KMS-11 (cell line): ENCODE data around the gene HGS.

Experiments used
- H2AFZ ChIP-seq: fragments of 200-600 bp; sonication (generic); 2 replicates; pipeline ENCODE4 v1.6.1; 2016; ENCODE audit warnings: antibody characterized with exemption, mixed run types, low read depth
- H3K27ac ChIP-seq: fragments of 200-600 bp; sonication (generic); 2 replicates; pipeline ENCODE4 v1.6.1; 2016; ENCODE audit warnings: mild to moderate bottlenecking, mixed run types
- H3K27me3 ChIP-seq: fragments of 200-600 bp; sonication (generic); 2 replicates; pipeline ENCODE4 v1.6.1; 2017; ENCODE audit warnings: mild to moderate bottlenecking, low read depth, mixed run types, moderate library complexity; ENCODE audit not compliant: insufficient read depth
- H3K36me3 ChIP-seq: fragments of 200-600 bp; sonication (generic); 2 replicates; pipeline ENCODE4 v1.6.1; 2017; ENCODE audit warnings: mild to moderate bottlenecking, mixed run types; ENCODE audit not compliant: insufficient read depth
- H3K4me1 ChIP-seq: fragments of 200-600 bp; sonication (generic); 2 replicates; pipeline ENCODE4 v1.6.1; 2016; ENCODE audit warnings: mild to moderate bottlenecking, low read depth, mixed run types; ENCODE audit not compliant: poor library complexity, severe bottlenecking
- H3K4me2 ChIP-seq: fragments of 200-600 bp; sonication (generic); 2 replicates; pipeline ENCODE4 v1.7.0; 2016; ENCODE audit warnings: mild to moderate bottlenecking, mixed run types
- H3K4me3 ChIP-seq: fragments of 200-600 bp; sonication (generic); IDR thresholded peaks from 2 replicates; pipeline ENCODE4 v1.6.1; 2017; ENCODE audit warnings: low read depth, low read length, mixed read lengths; ENCODE audit not compliant: insufficient read depth
- H3K79me2 ChIP-seq: fragments of 200-600 bp; sonication (generic); 2 replicates; pipeline ENCODE4 v1.6.1; 2016; ENCODE audit warnings: low read depth, mixed run types; ENCODE audit not compliant: insufficient read depth
- H3K9ac ChIP-seq: fragments of 200-600 bp; sonication (generic); 2 replicates; pipeline ENCODE4 v1.6.1; 2016; ENCODE audit warnings: mild to moderate bottlenecking, mixed run types
- H4K20me1 ChIP-seq: fragments of 200-600 bp; sonication (generic); 2 replicates; pipeline ENCODE4 v1.6.1; 2016; ENCODE audit warnings: mild to moderate bottlenecking, mixed run types; ENCODE audit not compliant: insufficient read depth
- CTCF ChIP-seq: fragments of 200-600 bp; sonication (generic); conservative IDR thresholded peaks from 2 replicates; pipeline ENCODE4 v1.6.1; 2017; ENCODE audit warnings: low read depth, mild to moderate bottlenecking, antibody characterized with exemption, low read length, moderate library complexity, mixed read lengths

HGS gene

GRCh38 chr17:81717049-81717765, 33.4 kb downstream of the HGS start:
- peaks cover 21% of the 10 kb centered on the region for H3K4me1 ChIP-seq

GRCh38 chr17:81717766-81718089, 33.9 kb downstream of the HGS start:
- Histone ChIP-seq H4K20me1 (no peaks in the 10 kb centered on the region), H2AFZ (no peak overlapping the region), H3K4me1 (peaks cover 26% of the 10 kb centered on the region), H3K4me2 (no peak overlapping the region), H3K27ac (no peak overlapping the region), H3K79me2 (peaks cover 26% of the 10 kb centered on the region), H3K4me3 (no peak overlapping the region), H3K27me3 (no peaks in the 10 kb centered on the region), H3K36me3 (peaks cover 7% of the 10 kb centered on the region; the same call in 1 of the 2 replicates), H3K9ac (no peak overlapping the region)
- no peak for TF ChIP-seq CTCF

More at GRCh38 chr17:81717049-81717765, 33.4 kb downstream of the HGS start:
- Histone ChIP-seq H3K4me3 (no peak overlapping the region), H4K20me1 (no peaks in the 10 kb centered on the region), H2AFZ (no peak overlapping the region), H3K36me3 (peaks cover 7% of the 10 kb centered on the region; the same call in 1 of the 2 replicates), H3K27ac (no peak overlapping the region), H3K4me2 (no peak overlapping the region), H3K79me2 (peaks cover 27% of the 10 kb centered on the region), H3K27me3 (no peaks in the 10 kb centered on the region), H3K9ac (no peak overlapping the region)
- no peak for TF ChIP-seq CTCF

- Histone ChIP-seq H3K9ac (no peak overlapping the region), H4K20me1 (no peaks in the 10 kb centered on the region), H3K4me1 (peaks cover 18% of the 10 kb centered on the region), H3K27ac (no peak overlapping the region), H2AFZ (no peak overlapping the region), H3K27me3 (no peaks in the 10 kb centered on the region), H3K79me2 (peaks cover 7% of the 10 kb centered on the region; the same call in 1 of the 2 replicates), H3K4me2 (no peak overlapping the region), H3K36me3 (peaks cover 7% of the 10 kb centered on the region; the same call in 1 of the 2 replicates), H3K4me3 (no peak overlapping the region)
- TF ChIP-seq CTCF = no peak
These were observed 35.8 kb downstream of the HGS start for GRCh38 chr17:81719410-81720266.

- Histone ChIP-seq H3K4me3 (no peak overlapping the region), H3K4me2 (no peak overlapping the region), H2AFZ (no peak overlapping the region), H3K9ac (no peak overlapping the region), H3K4me1 (peaks cover 18% of the 10 kb centered on the region), H3K27ac (no peak overlapping the region), H4K20me1 (no peaks in the 10 kb centered on the region), H3K36me3 (peaks cover 7% of the 10 kb centered on the region; the same call in 1 of the 2 replicates), H3K79me2 (no peaks in the 10 kb centered on the region), H3K27me3 (no peaks in the 10 kb centered on the region; the same call in 1 of the 2 replicates)
- TF ChIP-seq CTCF = no peak
These were observed 36.7 kb downstream of the HGS start for GRCh38 chr17:81720267-81721071.
